Effector memory CD8-positive, alpha-beta T cell (primary cell): ENCODE results near the gene TBC1D22A.
A peak's percentile ranks its signal among the peaks of the same experiment; 100 is the strongest.

Source experiments
- ATAC-seq: fragments of 150-1000 bp; cut with Tn5 transposase; replicated peaks from 2 replicates; pipeline ENCODE4 v1.10.0; 2021; ENCODE audit warnings: mild to moderate bottlenecking, moderate library complexity
- DNase-seq, 3 experiments: peaks; one replicate each; pipeline ENCODE4 v3.0.0; 2021
- H3K27ac Mint-ChIP-seq, 2 donors: one replicate each; pipeline ENCODE4 v1.8.0; 2022; ENCODE audit warnings: mild to moderate bottlenecking in 2 of 2, mixed read lengths in 2 of 2, moderate library complexity in 2 of 2
- H3K27me3 Mint-ChIP-seq, 2 donors: one replicate each; pipeline ENCODE4 v1.8.0; 2022; ENCODE audit warnings: mixed read lengths in 2 of 2
- H3K36me3 Mint-ChIP-seq: one replicate; pipeline ENCODE4 v1.8.0; 2022; ENCODE audit warnings: mild to moderate bottlenecking, moderate library complexity, mixed read lengths; ENCODE audit not compliant: insufficient read depth
- H3K4me1 Mint-ChIP-seq, 2 donors: one replicate each; pipeline ENCODE4 v1.8.0; 2022; ENCODE audit warnings: low read depth in 2 of 2, mixed read lengths in 2 of 2
- H3K4me3 Mint-ChIP-seq, 2 donors: one replicate each; pipeline ENCODE4 v1.8.0; 2022; ENCODE audit warnings: mild to moderate bottlenecking in 2 of 2, mixed read lengths in 2 of 2, moderate library complexity in 2 of 2
- H3K9me3 Mint-ChIP-seq, 2 donors: one replicate each; pipeline ENCODE4 v1.8.0; 2022; ENCODE audit warnings: mixed read lengths in 2 of 2

Gene TBC1D22A

DNA sequence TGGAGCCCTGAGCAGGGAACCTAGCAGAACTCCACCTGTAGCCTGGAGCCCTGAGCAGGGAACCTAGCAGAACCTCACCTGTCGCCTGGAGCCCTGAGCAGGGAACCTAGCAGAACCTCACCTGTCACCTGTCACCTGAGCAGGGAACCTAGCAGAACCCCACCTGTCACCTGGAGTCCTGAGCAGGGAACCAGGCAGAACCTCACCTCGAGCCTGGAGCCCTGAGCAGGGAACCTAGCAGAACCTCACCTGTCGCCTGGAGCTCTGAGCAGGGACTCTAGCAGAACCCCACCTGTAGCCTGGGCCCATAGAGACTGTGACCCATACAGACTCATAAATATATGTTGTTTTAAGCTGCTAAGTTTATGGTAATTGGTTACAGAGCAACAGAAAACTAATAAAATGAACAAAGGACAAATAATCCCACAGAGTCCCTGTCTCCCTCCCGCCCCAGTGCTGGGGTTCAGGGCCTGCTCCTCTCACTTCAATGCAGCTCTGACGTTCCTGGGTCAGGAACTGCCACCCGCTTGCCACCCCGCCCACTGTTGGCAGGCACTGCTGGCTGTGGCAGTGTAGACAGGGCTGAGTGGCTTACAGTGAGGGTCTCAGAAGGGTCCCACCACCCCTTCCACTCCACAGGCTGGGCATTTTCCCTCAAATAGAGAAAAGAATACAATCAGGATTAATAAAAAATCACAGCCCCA is 259.1 kb downstream of the TBC1D22A start:
- Mint-ChIP-seq H3K27me3 (no peaks in the 10 kb centered on the region), H3K4me3 (no peak overlapping the region), H3K36me3 (no peaks in the 10 kb centered on the region), H3K9me3 (no peaks in the 10 kb centered on the region), H3K27ac (peak overlapping the region in 1 of 2 donors; percentile 33), H3K4me1 (peaks cover 19 to 38% of the 10 kb centered on the region in 2 donors)
- DNase-seq, result no peak
- no peak for ATAC-seq

DNA sequence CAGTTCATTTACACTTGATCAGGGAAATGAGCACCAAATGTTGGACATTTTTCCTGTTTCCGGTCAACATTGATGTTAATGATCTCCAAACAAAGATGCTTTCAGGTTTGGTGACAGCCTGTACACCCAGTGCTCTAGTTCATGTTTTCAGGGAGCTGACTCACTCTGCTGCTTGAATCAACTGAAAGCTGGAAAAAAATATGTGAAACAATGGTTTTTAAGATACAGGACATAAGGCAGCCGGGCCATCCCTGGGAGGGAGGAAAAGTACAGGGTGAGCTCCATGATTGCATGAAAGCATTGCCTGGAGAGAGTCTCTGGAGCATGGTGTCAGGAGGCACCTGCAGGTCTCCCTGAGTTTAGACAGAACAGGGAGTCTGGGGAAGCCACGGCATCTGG is 259.6 kb downstream of the TBC1D22A start:
- no peaks in the 10 kb centered on the region for H3K9me3 Mint-ChIP-seq
- no peak for DNase-seq
- H3K36me3 Mint-ChIP-seq, result no peaks in the 10 kb centered on the region
- ATAC-seq, result no peak
- no peak overlapping the region for H3K4me3 Mint-ChIP-seq
- peak overlapping the region in 1 of 2 donors; percentile 33 for H3K27ac Mint-ChIP-seq
- H3K4me1 Mint-ChIP-seq, result peaks cover 15 to 35% of the 10 kb centered on the region in 2 donors
- H3K27me3 Mint-ChIP-seq, result no peaks in the 10 kb centered on the region

DNA sequence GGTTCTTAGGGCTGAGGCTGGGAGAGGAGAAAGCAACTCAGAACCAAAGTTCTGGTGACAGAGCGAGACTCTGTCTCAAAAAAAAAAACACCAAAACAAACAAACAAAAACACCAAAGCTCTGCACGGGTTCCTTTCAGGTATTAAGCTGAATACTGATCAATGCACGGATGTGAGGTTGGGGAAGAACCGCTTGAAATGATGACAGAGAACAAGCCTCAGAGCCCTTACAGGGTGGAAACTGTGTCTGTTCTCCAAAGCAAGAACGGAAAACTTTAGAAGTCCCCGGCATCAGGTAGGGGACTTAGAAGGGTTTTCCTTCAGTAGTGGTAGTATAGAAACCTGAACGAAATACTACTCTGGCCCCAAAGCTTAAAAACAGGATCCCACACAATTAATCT is 260.0 kb downstream of the TBC1D22A start:
- no peaks in the 10 kb centered on the region for H3K27me3 Mint-ChIP-seq
- no peaks in the 10 kb centered on the region for H3K36me3 Mint-ChIP-seq
- peaks cover 12 to 33% of the 10 kb centered on the region in 2 donors for H3K4me1 Mint-ChIP-seq
- no peak overlapping the region for H3K4me3 Mint-ChIP-seq
- DNase-seq (no peak), ATAC-seq (no peak)
- H3K9me3 Mint-ChIP-seq, result no peaks in the 10 kb centered on the region
- no peak overlapping the region for H3K27ac Mint-ChIP-seq

DNA sequence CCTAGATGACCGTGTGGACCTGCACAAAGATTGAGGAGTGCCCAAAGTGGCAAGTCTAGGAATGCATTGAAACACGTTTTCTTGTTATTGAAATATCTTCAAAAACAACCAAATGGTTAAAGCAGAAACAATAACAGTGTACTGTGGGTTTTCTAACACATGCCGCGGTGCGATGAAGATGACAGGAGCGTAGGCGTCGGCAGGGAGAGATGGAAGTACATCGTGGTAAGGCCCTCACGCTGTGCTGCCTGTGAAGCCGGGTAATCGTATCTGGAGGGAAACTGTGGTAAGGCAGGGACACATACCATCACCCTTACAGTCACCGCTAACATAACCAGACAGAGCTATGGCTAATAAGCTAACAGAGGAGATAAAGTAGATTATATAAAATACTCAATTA is 261.4 kb downstream of the TBC1D22A start:
- peaks cover 10 to 27% of the 10 kb centered on the region in 2 donors for H3K4me1 Mint-ChIP-seq
- no peak for DNase-seq
- H3K4me3 Mint-ChIP-seq, result no peak overlapping the region
- no peaks in the 10 kb centered on the region for H3K9me3 Mint-ChIP-seq
- H3K36me3 Mint-ChIP-seq, result no peaks in the 10 kb centered on the region
- no peaks in the 10 kb centered on the region for H3K27me3 Mint-ChIP-seq
- no peak overlapping the region for H3K27ac Mint-ChIP-seq
- ATAC-seq, result no peak

DNA sequence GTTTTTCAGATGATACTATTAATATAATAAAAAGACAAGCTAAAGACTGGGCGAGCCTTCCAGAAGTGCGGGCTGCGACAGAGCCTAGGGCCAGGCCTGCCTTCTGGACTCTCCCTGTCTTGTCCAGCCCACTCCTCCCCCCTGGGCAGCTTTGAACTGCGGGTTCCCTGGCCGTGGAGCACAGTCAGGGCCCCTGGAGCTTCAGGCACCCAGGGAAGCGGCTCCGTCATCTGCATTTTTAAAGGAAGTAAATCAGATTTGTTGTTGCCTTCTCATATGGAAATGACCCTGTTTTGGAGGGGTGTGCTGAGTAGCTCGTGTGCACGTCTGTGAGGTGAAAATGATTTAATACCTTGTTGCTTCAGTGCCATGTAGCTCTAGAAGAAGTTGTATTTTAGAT is 265.3 kb downstream of the TBC1D22A start:
- Mint-ChIP-seq H3K36me3 (no peaks in the 10 kb centered on the region), H3K27me3 (no peaks in the 10 kb centered on the region), H3K4me3 (no peak overlapping the region), H3K4me1 (peaks cover 9 to 14% of the 10 kb centered on the region in 2 donors), H3K27ac (no peak overlapping the region), H3K9me3 (no peaks in the 10 kb centered on the region)
- no peak for ATAC-seq
- no peak for DNase-seq

DNA sequence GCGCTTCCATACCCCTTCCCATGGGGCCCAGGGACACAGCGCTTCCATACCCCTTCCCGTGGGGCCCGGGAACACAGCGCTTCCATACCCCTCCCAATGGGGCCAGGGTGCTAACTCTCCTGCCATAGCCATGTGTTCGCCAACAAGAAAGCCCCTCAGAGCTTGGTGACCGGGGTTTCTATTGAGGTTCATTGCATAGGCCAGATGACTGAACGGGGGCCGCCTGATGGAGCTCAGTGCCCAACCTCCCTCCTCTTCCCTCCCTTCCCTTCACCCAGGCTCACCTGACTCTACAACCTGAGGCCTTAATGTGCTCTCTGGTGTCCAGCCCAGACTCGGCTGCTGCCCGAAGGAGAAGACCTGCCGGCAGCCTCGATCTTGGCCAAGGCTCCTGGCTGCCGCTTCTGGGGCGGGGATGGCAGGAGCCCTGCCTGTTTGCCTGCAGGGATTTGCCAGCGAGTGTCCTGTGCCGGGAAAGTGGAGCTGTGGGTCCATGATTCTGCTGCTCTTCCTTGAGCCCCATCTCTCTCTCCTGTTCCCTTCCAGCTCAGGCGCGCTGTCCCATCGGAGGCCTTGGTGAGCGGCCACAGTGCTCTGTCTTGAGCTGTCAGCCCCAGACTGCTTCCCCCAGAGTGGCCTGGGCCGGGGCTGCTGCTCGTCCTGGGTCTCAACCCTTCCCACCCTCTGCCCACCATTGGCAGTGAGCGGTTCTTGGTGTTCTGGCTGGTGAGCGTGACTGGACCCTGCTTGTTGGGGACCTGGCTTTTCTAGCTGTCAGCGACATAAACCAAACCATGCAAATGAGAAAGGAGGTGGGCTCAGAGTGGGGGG is 267.0 kb downstream of the TBC1D22A start:
- H3K4me3 Mint-ChIP-seq, result no peak overlapping the region
- no peaks in the 10 kb centered on the region for H3K27me3 Mint-ChIP-seq
- peak overlapping the region; percentile 6 to 65 for H3K27ac Mint-ChIP-seq
- DNase-seq (no peak), ATAC-seq (no peak)
- no peaks in the 10 kb centered on the region for H3K9me3 Mint-ChIP-seq
- H3K36me3 Mint-ChIP-seq, result peaks cover 3% of the 10 kb centered on the region
- H3K4me1 Mint-ChIP-seq, result peaks cover 9 to 16% of the 10 kb centered on the region in 2 donors

DNA sequence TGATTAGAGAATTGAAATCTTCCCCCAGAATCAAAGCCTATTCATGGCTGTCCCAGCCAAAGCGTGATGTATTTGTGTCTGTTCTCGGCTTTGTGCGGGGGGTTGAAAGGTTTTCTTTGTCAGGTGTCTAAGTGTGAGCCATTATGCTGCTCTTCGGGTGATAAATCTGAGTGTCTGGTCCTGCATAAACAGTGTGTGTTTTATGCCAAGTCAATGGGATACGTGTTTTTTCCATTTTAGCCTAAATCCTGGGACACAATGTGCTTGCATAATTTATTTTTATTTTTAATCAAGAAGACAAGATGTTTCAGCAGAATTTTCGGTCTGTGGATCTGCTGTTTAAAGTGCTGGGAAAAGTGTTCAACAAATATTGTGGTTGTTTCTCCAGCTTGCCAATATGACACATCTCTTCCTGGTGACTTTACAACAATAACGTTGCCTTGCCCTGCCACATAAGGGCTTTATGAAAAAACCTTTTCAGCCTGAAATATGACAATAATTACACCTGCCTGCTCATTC is 267.8 kb downstream of the TBC1D22A start:
- DNase-seq (no peak), ATAC-seq (no peak)
- H3K4me3 Mint-ChIP-seq, result no peak overlapping the region
- peaks cover 9 to 16% of the 10 kb centered on the region in 2 donors for H3K4me1 Mint-ChIP-seq
- H3K27me3 Mint-ChIP-seq, result no peaks in the 10 kb centered on the region
- H3K27ac Mint-ChIP-seq, result peak overlapping the region in 1 of 2 donors; percentile 6
- peaks cover 3% of the 10 kb centered on the region for H3K36me3 Mint-ChIP-seq
- H3K9me3 Mint-ChIP-seq, result no peaks in the 10 kb centered on the region

DNA sequence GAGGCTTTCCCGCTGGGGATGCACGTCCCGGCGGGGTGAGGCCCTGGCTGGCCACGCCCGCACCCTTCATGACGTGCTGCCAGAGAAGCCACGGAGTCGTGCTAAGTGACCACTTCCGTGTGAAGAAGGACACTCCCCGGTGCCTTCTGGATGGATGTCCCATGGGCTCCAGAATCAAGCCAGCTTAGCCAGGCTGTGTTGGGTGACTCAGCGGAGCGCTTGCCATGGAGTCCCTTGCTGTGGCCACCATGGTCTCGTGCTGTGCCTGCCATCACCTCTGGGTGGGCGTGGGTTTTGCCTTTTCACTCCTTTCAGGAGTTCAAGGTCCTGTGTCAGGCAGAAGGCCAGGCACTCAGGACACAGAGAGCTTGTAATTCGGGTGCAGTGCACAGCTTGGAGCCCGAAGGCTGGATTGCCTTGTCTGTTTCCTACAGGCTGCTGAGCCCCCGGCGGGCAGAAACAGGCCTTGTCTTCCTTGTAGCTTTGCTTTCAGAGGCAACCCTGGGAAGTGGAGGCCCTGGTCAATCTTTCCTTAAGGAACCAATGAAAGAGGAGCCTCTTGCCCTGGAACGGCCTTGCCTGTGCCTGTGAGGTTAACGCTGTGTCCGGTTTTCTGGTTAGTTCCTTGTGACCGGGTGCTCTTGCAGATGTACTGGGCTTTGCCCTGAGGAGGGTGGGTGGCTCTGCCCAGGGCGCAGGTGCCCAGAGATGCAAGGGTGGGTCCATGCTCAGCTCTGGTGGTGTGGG is 268.6 kb downstream of the TBC1D22A start:
- ATAC-seq, result no peak
- no peak overlapping the region for H3K4me3 Mint-ChIP-seq
- H3K9me3 Mint-ChIP-seq, result no peaks in the 10 kb centered on the region

DNA sequence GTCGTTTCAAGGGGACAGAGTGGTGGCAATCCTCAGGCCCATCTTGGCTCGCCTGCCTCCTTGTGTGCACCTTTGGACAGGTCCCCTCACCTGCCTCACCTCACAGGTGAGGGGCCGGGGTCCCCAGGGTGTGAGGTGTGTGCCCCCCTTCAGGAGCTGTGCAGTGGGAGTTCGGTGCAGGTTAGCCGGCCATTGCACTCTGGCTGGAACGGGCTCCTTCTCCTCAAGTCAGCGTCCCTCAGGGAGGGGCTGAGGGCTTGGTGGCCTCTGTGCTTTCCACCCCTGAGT is 269.1 kb downstream of the TBC1D22A start:
- no peak for DNase-seq
- Mint-ChIP-seq H3K36me3 (peaks cover 6% of the 10 kb centered on the region), H3K4me1 (peaks cover 9 to 16% of the 10 kb centered on the region in 2 donors), H3K27me3 (no peaks in the 10 kb centered on the region), H3K9me3 (no peaks in the 10 kb centered on the region), H3K4me3 (no peak overlapping the region), H3K27ac (no peak overlapping the region)
- ATAC-seq, result no peak

More for the DNA sequence above, 268.6 kb downstream of the TBC1D22A start:
- no peak for DNase-seq
- Mint-ChIP-seq H3K4me1 (peaks cover 9 to 16% of the 10 kb centered on the region in 2 donors), H3K27ac (no peak overlapping the region), H3K27me3 (no peaks in the 10 kb centered on the region), H3K36me3 (peaks cover 4% of the 10 kb centered on the region)

DNA sequence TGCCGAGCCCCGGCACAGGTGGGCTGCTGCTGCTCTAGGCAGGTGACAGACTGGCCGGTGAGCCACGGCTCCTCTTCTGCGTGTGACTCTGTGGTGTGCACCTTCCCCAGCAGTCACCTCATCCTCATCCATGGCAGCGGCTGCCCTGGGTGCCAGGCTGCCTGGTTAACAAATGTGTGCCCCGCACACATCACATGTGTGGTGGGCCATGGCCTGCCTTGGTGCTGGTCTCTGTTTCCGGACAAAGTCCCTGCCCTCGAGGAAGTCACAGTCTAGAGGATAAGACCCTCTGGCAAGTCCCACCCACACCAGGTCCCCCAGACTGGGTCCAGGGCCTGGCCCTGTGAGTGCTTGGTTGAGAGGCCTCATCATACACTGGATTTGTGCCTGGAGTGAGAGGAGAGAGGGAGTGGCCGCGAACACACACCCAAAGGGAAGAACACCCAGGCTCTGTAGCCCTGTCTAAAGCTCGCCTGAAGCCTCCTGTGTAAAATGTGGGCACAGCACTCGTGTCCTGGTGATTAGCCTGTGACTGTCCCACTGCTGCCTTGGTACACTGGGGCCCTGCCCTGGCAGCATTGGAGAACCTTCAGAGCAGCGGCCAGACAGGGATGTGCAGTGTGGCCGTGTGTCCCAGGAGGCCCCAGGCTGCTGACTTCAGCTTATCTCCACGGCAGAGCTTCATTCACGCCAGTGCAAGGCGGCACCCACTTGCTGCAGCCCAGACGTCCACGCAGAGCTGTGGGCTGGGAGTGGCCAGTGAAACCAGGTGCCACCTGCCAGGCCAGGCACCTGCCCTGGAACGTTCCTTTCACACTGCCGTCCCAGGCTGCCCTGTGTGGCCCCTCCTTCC is 269.9 kb downstream of the TBC1D22A start:
- Mint-ChIP-seq H3K27ac (peak overlapping the region in 1 of 2 donors; percentile 15), H3K4me1 (peaks cover 9 to 16% of the 10 kb centered on the region in 2 donors), H3K9me3 (no peaks in the 10 kb centered on the region), H3K36me3 (peaks cover 6% of the 10 kb centered on the region), H3K27me3 (no peaks in the 10 kb centered on the region), H3K4me3 (no peak overlapping the region)
- ATAC-seq (no peak), DNase-seq (no peak)

DNA sequence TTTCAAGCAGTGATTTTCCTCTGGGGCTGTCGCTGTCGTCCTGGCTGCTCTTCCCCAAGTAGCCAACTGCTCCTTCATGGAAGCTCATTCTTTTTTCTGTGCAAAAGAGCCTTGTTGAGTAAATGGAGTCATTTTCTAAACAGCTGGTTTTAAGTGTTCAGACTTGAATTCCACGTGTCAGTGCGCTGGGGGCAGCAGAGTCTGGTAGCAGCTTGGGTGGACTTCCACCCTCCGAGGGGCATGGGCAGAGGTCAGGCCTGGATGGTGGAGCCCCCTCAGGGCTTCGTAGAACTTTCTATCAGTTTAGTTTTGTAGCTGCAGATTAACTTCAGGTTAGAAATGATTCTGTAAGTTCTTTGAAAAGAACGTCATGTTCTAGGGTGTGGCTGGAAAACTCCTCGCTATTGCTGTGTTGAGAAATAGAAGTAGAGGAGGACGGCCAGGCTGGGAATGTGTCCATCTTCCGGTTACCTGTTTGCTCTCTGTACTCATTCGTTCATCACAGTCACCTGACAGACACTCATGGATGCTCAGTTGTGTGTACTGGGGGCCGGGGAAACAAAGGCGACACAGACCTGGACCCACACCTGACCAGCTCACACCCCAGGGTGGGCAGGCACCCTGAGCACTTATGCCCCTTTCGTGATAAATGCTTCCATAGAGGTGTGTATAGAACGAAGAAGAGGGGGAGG is 270.7 kb downstream of the TBC1D22A start:
- Mint-ChIP-seq H3K4me3 (no peak overlapping the region), H3K36me3 (peaks cover 8% of the 10 kb centered on the region), H3K4me1 (peaks cover 14 to 19% of the 10 kb centered on the region in 2 donors), H3K27ac (peak overlapping the region; percentile 15 to 86), H3K27me3 (no peaks in the 10 kb centered on the region), H3K9me3 (no peaks in the 10 kb centered on the region)
- ATAC-seq (no peak), DNase-seq (no peak)

DNA sequence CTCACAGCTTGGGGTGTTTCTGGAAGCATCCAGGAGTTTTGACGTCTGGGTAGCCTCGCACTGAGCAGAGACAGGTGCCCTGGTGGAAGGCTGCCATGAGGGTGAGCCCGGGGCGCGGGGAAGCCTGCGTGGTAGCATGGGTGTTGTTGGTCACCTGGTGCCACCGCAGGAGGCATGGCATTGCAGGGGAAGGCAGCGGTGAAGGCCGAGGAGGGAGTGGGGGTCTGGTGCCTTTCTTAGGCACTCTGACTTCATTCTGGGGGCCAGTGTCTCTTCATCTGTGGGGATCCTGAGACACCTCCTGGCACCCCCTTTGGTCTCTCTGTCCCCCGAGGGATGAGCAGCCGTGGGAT is 271.2 kb downstream of the TBC1D22A start:
- peaks cover 13% of the 10 kb centered on the region for H3K36me3 Mint-ChIP-seq
- no peak overlapping the region for H3K4me3 Mint-ChIP-seq
- no peaks in the 10 kb centered on the region for H3K27me3 Mint-ChIP-seq
- ATAC-seq (no peak), DNase-seq (no peak)
- H3K4me1 Mint-ChIP-seq, result peaks cover 19 to 20% of the 10 kb centered on the region in 2 donors
- H3K9me3 Mint-ChIP-seq, result no peaks in the 10 kb centered on the region
- peak overlapping the region in 1 of 2 donors; percentile 86 for H3K27ac Mint-ChIP-seq
